Liver (tissue), 9 donors: ENCODE measurements around the gene AKIRIN1. TPM values are rescaled to one million over a fixed set of nuclear protein-coding genes. Genes with fewer than 3 reads are reported as not detected.

Source experiments
- DNase-seq: peaks from one replicate; pipeline ENCODE4 v3.0.0-alpha.2; 2017; ENCODE audit warnings: low spot score
- H3K27ac ChIP-seq, 2 donors: one replicate each; pipeline ENCODE4 v1.7.0; 2013; ENCODE audit warnings: inconsistent platforms in 2 of 2, low read length in 2 of 2, control low read depth in 1 of 2, low read depth in 1 of 2, mild to moderate bottlenecking in 1 of 2
- H3K27me3 ChIP-seq, 4 donors: one replicate each; pipeline versions ENCODE4 v1.6.1 to v1.7.0; 2013; ENCODE audit warnings: low read length in 3 of 4, inconsistent platforms in 1 of 4, mild to moderate bottlenecking in 1 of 4, moderate library complexity in 1 of 4; ENCODE audit not compliant: control insufficient read depth in 4 of 4, insufficient read depth in 4 of 4
- H3K36me3 ChIP-seq, 4 donors: one replicate each; pipeline versions ENCODE4 v1.6.1 to v1.7.0; 2013; ENCODE audit warnings: low read length in 3 of 4, mild to moderate bottlenecking in 3 of 4, low read depth in 1 of 4, moderate library complexity in 1 of 4; ENCODE audit not compliant: control insufficient read depth in 4 of 4, insufficient read depth in 3 of 4
- H3K4me1 ChIP-seq, 4 donors: one replicate each; pipeline versions ENCODE4 v1.6.1 to v1.7.0; 2013; ENCODE audit warnings: low read length in 3 of 4, mild to moderate bottlenecking in 3 of 4, moderate library complexity in 1 of 4; ENCODE audit not compliant: control insufficient read depth in 4 of 4, insufficient read depth in 4 of 4
- H3K4me3 ChIP-seq, 3 donors: one replicate each; pipeline versions ENCODE4 v1.6.1 to v1.7.0; 2013; ENCODE audit warnings: low read length in 3 of 3, control low read depth in 1 of 3, low read depth in 1 of 3, mild to moderate bottlenecking in 1 of 3
- H3K9ac ChIP-seq, 2 donors: one replicate each; pipeline ENCODE4 v1.7.0; 2013; ENCODE audit warnings: low read length in 2 of 2, mild to moderate bottlenecking in 2 of 2, moderate library complexity in 2 of 2, control low read depth in 1 of 2, low read depth in 1 of 2
- H3K9me3 ChIP-seq, 4 donors: one replicate each; pipeline versions ENCODE4 v1.6.1 to v1.7.0; 2013; ENCODE audit warnings: low read length in 3 of 4; ENCODE audit not compliant: control insufficient read depth in 4 of 4
- EGR1 ChIP-seq, 2 donors: IDR thresholded peaks; 2 replicates each; pipeline ENCODE4 v1.6.1; 2016 to 2018; ENCODE audit warnings: antibody characterized with exemption in 2 of 2, low read depth in 2 of 2
- FOXA2 ChIP-seq: IDR thresholded peaks from 2 replicates; pipeline ENCODE4 v1.6.1; 2016; ENCODE audit warnings: antibody characterized with exemption
- GABPA ChIP-seq, 2 donors: IDR thresholded peaks in 1 of 2; conservative IDR thresholded peaks in 1 of 2; 2 replicates each; pipeline ENCODE4 v1.6.1; 2016; ENCODE audit warnings: antibody characterized with exemption in 2 of 2, mild to moderate bottlenecking in 1 of 2, moderate library complexity in 1 of 2
- HNF4A ChIP-seq, 2 donors: conservative IDR thresholded peaks; 2 replicates each; pipeline ENCODE4 v1.6.1; 2016; ENCODE audit warnings: antibody characterized with exemption in 2 of 2, mild to moderate bottlenecking in 2 of 2
- HNF4G ChIP-seq: IDR thresholded peaks from 2 replicates; pipeline ENCODE4 v1.6.1; 2016; ENCODE audit warnings: antibody characterized with exemption
- JUND ChIP-seq, 2 donors: IDR thresholded peaks; 2 replicates each; pipeline ENCODE4 v1.6.1; 2016; ENCODE audit warnings: antibody characterized with exemption in 2 of 2
- NR2F2 ChIP-seq: IDR thresholded peaks from 2 replicates; pipeline ENCODE4 v1.6.1; 2016; ENCODE audit warnings: antibody characterized with exemption
- RXRA ChIP-seq, 2 donors: IDR thresholded peaks; 2 replicates each; pipeline ENCODE4 v1.6.1; 2017 to 2018; ENCODE audit warnings: antibody characterized with exemption in 2 of 2, mild to moderate bottlenecking in 1 of 2
- SP1 ChIP-seq: IDR thresholded peaks from 2 replicates; pipeline ENCODE4 v1.6.1; 2018; ENCODE audit warnings: antibody characterized with exemption, mild to moderate bottlenecking
- TAF1 ChIP-seq: conservative IDR thresholded peaks from 2 replicates; pipeline ENCODE4 v1.6.1; 2016; ENCODE audit warnings: antibody characterized with exemption, mild to moderate bottlenecking
- YY1 ChIP-seq: IDR thresholded peaks from 2 replicates; pipeline ENCODE4 v1.6.1; 2016; ENCODE audit warnings: antibody characterized with exemption, mild to moderate bottlenecking
- WGBS: extraction: QIAGEN DNeasy Blood & Tissue Kit; methylation state at CpG from one replicate; pipeline ENCODE4 v1.1.7; 2013; 5-methylcytosine and 5-hydroxymethylcytosine counted together
- polyA plus RNA-seq, 2 donors: library from polyadenylated mRNA; stranded (reverse) in 1 of 2; unstranded in 1 of 2; fragments of 200-250 nt in 1 of 2; fragments of >200 nt in 1 of 2; fragmentation: Nextera tagmentation in 1 of 2; extraction: Ambion mirVana in 1 of 2; gene quantifications; one replicate each; pipeline versions ENCODE4 v1.2.1 to v1.2.3, GENCODE V29; 2013 to 2015
- total RNA-seq, 2 donors: library from RNA; depleted of rRNA; stranded (reverse); fragments of >200 nt; gene quantifications; one replicate each; pipeline ENCODE4 v1.2.3, GENCODE V29; 2014
- TF ChIP-seq, protein P1 (sequence below): fragments of 150-350 bp; IDR thresholded peaks from 2 replicates; pipeline ENCODE4 v1.5.1; 2017; ENCODE audit warnings: improper control_type of control experiment, low read depth, low read length; ENCODE audit not compliant: missing input control
- TF ChIP-seq, protein P2 (sequence below): IDR thresholded peaks from 2 replicates; pipeline ENCODE4 v1.6.1; 2016; ENCODE audit warnings: antibody characterized with exemption
- TF ChIP-seq, protein P3 (sequence below): IDR thresholded peaks from 2 replicates; pipeline ENCODE4 v1.6.1; 2016; ENCODE audit warnings: antibody characterized with exemption
- TF ChIP-seq, protein P4 (sequence below): IDR thresholded peaks from 2 replicates; pipeline ENCODE4 v1.6.1; 2016; ENCODE audit warnings: antibody characterized with exemption, mild to moderate bottlenecking
- TF ChIP-seq, protein P5 (sequence below): IDR thresholded peaks from 2 replicates; pipeline ENCODE4 v1.6.1; 2016; ENCODE audit warnings: antibody characterized with exemption
- donor health status: healthy.
- donor health status: healthy.
- donor health status: healthy.
- donor health status: healthy.
- donor health status: healthy.

The AKIRIN1 gene
- total and polyA plus RNA-seq, 4 donors, result 18.2 to 52.4 (median 26.8) TPM

DNA sequence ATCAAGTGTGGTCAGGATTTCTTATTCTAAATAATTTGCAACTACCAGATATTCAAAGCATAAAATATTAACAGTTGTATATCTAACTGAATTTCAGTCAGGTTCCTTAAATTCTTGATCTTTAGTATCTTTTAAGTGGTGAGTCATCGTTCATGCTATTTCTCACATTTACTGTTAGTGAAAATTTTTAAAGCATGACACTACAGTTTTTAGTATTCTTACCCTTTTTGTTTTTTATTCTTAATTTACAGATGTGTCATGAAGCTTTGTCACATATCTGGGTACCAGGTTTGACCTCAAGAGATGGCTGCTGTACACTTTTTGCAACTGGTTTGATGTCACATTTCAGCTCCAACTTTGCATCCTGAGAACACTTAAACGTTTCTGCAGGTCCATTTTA is 12.7 kb downstream of the AKIRIN1 start:
- peaks cover 23 to 71% (median 54%) of the 10 kb centered on the region in 4 donors for H3K36me3 ChIP-seq
- no peak for DNase-seq
- H3K4me3 ChIP-seq, result no peak overlapping the region
- H3K9ac ChIP-seq, result no peak overlapping the region
- no peak overlapping the region for H3K27ac ChIP-seq
- H3K9me3 ChIP-seq, result no peaks in the 10 kb centered on the region
- H3K4me1 ChIP-seq, result no peaks in the 10 kb centered on the region
- no peaks in the 10 kb centered on the region for H3K27me3 ChIP-seq
- TF ChIP-seq RXRA (IDR thresholded peaks at IDR 0.05) (no peak), SP1 (no peak), TAF1 (no peak), FOXA2 (no peak), NR2F2 (no peak), HNF4A (conservative IDR thresholded peaks at IDR 0.05) (no peak), JUND (IDR thresholded peaks at IDR 0.05) (no peak), HNF4G (no peak)
- TF ChIP-seq, protein P1, sequence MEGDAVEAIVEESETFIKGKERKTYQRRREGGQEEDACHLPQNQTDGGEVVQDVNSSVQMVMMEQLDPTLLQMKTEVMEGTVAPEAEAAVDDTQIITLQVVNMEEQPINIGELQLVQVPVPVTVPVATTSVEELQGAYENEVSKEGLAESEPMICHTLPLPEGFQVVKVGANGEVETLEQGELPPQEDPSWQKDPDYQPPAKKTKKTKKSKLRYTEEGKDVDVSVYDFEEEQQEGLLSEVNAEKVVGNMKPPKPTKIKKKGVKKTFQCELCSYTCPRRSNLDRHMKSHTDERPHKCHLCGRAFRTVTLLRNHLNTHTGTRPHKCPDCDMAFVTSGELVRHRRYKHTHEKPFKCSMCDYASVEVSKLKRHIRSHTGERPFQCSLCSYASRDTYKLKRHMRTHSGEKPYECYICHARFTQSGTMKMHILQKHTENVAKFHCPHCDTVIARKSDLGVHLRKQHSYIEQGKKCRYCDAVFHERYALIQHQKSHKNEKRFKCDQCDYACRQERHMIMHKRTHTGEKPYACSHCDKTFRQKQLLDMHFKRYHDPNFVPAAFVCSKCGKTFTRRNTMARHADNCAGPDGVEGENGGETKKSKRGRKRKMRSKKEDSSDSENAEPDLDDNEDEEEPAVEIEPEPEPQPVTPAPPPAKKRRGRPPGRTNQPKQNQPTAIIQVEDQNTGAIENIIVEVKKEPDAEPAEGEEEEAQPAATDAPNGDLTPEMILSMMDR, result no peak
- TF ChIP-seq, protein P2, sequence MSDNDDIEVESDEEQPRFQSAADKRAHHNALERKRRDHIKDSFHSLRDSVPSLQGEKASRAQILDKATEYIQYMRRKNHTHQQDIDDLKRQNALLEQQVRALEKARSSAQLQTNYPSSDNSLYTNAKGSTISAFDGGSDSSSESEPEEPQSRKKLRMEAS, result no peak
- TF ChIP-seq, protein P3, sequence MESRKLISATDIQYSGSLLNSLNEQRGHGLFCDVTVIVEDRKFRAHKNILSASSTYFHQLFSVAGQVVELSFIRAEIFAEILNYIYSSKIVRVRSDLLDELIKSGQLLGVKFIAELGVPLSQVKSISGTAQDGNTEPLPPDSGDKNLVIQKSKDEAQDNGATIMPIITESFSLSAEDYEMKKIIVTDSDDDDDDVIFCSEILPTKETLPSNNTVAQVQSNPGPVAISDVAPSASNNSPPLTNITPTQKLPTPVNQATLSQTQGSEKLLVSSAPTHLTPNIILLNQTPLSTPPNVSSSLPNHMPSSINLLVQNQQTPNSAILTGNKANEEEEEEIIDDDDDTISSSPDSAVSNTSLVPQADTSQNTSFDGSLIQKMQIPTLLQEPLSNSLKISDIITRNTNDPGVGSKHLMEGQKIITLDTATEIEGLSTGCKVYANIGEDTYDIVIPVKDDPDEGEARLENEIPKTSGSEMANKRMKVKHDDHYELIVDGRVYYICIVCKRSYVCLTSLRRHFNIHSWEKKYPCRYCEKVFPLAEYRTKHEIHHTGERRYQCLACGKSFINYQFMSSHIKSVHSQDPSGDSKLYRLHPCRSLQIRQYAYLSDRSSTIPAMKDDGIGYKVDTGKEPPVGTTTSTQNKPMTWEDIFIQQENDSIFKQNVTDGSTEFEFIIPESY, result no peak
- 81% methylated on average over 2 of the region's 2 CpGs for WGBS

DNA sequence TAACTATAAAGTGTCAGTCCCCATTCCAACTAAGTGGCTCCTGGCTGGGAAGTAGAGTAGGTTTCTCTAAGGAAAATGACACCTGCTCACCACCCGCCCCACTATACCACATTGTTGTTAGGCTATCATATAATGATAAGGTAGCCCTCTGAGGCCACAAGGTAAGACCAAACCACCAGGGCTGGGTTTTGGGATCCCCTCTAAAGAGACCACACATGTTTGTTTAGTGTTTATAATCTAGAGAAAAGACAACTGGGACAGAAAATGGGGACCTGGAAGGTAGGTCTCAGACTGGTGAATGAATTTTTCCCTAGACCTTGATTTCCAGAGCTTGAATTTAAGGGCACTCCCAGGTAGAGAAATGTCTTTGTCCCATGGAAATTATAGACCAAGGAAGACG is 15.2 kb downstream of the AKIRIN1 start:
- Histone ChIP-seq H3K4me3 (no peak overlapping the region), H3K9me3 (no peaks in the 10 kb centered on the region), H3K4me1 (no peaks in the 10 kb centered on the region), H3K27ac (no peak overlapping the region), H3K36me3 (peaks cover 20 to 68% (median 52%) of the 10 kb centered on the region in 4 donors), H3K9ac (no peak overlapping the region), H3K27me3 (no peaks in the 10 kb centered on the region)
- TF ChIP-seq, protein P4, sequence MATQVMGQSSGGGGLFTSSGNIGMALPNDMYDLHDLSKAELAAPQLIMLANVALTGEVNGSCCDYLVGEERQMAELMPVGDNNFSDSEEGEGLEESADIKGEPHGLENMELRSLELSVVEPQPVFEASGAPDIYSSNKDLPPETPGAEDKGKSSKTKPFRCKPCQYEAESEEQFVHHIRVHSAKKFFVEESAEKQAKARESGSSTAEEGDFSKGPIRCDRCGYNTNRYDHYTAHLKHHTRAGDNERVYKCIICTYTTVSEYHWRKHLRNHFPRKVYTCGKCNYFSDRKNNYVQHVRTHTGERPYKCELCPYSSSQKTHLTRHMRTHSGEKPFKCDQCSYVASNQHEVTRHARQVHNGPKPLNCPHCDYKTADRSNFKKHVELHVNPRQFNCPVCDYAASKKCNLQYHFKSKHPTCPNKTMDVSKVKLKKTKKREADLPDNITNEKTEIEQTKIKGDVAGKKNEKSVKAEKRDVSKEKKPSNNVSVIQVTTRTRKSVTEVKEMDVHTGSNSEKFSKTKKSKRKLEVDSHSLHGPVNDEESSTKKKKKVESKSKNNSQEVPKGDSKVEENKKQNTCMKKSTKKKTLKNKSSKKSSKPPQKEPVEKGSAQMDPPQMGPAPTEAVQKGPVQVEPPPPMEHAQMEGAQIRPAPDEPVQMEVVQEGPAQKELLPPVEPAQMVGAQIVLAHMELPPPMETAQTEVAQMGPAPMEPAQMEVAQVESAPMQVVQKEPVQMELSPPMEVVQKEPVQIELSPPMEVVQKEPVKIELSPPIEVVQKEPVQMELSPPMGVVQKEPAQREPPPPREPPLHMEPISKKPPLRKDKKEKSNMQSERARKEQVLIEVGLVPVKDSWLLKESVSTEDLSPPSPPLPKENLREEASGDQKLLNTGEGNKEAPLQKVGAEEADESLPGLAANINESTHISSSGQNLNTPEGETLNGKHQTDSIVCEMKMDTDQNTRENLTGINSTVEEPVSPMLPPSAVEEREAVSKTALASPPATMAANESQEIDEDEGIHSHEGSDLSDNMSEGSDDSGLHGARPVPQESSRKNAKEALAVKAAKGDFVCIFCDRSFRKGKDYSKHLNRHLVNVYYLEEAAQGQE, result no peak
- TF ChIP-seq HNF4G (no peak), YY1 (no peak), EGR1 (IDR thresholded peaks at IDR 0.05; ENCODE audit: low read depth in 2 of 2) (no peak), TAF1 (no peak), JUND (IDR thresholded peaks at IDR 0.05) (no peak), GABPA (IDR thresholded peaks at IDR 0.05 in 1 of 2, conservative IDR thresholded peaks at IDR 0.05 in 1 of 2) (no peak), SP1 (no peak), NR2F2 (no peak), RXRA (IDR thresholded peaks at IDR 0.05) (no peak)
- TF ChIP-seq, protein P3, result no peak
- TF ChIP-seq, protein P5, sequence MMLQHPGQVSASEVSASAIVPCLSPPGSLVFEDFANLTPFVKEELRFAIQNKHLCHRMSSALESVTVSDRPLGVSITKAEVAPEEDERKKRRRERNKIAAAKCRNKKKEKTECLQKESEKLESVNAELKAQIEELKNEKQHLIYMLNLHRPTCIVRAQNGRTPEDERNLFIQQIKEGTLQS, result no peak
- TF ChIP-seq, protein P1, result no peak
- no peak for DNase-seq
- WGBS, result 81% methylated on average over 2 of the region's 2 CpGs
